ENCODE measurements around the gene PRKAG2.
A peak's percentile ranks its signal among the peaks of the same experiment; 100 is the strongest.
"Not testable (repeated sequence)": the region's sequence is repeated elsewhere in the genome, so short reads cannot be mapped to it uniquely, and the experiment has no call there.

PRKAG2 gene

DNA sequence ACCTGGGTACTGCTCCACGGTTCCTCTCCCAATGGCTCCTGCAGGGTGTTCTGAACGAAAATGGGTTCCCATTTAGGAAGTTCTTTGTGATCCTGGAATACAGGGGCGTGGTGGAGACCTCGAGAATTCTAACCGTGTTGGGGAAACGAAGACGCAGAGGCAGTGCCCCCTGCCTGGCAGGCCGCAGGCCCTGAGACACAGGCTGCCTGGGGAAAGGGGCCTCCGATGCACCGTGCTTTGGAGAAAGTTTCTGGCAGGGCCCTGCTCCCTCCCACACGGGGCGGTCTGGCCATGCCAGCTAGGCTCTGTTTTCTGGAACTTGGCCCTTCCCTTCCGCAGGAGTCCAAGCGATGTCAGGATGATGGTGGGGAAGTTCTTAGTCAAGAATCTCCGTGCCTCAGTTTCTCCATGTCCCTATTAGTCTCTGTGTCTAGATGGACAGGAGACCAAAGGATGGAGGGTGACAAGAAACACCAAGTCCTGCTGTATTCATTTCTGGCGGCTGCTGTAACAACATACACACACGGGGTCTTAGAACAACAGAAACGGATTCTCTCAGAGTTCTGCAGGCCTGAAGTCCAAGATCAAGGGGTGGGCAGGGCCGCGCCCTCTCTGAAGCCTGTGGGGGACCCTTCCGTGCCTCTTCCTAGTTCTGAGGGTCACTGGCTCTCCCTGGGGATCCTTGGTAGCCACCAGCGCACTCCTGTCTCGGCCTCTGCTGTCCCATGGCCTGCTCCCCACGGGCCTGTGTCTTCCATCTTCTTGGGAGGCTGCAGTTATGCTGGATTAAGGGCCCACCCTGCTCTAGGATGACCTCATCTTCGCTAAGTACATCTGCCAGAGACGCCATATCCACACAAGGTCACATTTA, 27.7 kb downstream of the PRKAG2 start:
- no peak for DNase-seq

DNA sequence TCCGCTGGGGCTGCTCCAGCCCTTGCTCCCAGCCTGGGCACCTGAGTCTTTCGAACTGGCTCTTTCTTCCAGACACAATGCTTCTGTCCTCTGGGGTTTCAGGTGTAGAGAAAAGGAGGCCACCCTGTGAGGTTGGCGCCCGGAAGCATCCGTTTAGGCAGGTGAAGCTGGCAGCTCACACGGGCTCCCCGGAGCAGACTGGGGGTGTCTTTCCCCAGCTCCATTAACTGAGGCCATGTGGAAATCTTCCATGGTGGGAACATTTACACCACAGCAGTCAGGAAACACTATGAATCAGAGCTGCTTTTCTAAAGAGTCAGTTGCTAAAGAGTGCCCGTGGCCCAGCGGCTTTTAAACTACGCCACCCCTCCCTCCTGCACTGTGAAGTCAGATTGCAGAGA, 29.2 kb downstream of the PRKAG2 start:
- peak; percentile 89 for DNase-seq

DNA sequence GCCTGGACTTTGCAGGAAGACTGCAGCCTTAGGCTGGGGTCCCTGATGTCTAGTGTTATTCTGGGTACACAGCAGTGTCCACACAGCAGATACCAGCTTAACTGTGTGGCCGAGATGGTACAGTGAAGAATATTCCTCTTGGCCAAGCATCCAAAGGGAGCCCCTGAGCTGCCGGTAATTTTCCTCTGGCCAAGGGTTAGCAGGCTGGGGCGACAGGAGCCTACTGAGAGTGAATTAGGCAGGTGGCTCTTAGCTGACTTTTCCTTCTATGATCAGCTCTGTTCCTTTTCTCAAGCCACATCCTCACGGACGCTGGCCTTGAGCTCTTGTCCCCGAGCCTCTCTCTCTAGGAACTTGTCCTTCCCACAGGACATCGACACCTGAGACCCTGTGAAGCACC, 29.8 kb downstream of the PRKAG2 start:
- DNase-seq = no peak

DNA sequence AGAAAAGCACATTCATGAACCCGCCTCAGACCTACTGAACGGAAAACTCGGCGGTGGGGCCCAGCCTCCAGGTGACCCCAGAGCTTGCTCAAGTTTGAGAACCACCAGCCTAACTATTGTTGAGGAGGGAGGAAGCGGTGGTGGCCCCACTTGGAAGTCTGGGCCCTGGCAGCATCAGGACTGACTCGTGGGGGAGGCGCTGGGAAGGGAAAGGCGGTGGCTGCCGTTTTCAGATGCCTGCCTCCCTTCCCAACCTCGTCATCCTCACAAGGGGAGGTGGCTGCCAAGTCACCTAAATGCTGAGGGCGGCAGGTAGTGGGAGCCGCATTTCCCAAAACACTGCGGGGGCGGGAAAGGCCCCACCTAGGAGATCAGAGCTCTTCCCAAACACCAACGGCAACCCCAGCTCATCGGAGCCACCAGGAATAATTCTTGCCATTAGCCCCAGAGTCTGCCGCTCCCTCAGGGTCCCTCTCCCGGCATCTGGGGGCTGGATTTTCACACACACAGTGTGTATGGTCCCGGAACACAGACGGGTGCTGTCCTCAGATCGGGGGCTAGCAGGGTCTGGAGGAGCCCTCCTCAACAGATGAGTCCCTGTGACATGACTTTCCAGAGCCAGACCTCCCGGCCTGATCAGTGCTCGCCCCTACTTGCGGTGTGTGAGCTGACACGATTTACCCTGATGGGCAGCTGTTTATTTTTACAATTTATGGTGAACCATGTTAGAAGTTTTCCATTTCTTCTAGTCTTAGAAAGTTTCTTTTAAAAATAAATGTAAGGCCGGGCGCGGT, 31.3 kb downstream of the PRKAG2 start:
- DNase-seq = no peak

DNA sequence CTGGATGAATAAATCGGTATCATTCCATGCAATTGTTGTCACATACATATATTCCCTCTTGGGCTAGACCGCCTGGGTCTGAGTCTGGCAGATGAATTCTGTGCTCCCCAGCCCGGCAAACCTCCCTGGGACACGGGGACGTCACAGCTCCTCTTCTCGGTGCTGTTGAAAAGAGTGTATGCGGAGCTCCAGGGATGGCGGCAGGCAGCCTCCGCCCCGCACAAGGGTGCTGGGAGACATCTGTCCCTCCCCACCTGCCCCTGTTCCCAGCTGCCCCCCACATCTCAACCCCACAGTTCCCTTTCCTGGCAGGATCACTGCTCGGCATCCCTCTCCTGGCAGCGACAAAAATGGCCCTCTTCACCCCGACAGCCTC, 32.1 kb downstream of the PRKAG2 start:
- no peak for DNase-seq

DNA sequence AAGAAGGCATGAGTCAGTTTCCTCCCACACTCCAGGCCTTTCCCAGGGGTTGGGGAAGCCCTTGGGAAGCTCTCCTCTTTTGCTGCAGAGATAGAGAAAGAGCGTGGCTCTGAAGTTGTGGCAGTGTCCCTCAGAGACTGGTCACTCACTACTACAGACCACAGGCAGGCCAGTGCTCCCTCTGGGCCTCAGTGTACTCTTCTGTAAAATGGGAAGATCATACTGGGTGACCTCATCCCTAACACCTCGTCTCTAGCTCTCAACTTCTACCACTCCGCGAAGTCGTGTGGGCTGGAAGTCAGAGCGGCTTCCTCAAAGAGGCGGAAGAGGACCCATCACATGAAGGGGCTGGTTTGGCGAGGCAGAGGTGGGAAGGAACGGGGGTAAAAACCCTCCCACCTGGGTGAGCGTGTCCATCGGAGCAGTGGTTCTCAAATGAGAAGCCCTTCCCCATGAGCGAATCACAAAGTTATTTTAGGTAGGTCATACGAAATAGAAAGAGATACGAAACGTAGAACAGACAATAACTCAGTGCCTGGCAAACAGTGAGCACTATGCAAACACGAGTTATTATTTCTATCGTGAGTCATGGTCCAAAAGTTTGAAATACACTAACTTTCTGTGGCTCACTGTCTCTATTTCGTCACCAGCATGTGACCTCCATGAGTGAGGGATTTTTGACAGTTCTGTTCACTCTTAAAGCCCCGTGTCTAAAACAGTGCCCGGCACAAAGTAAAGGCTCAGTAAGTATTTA, 32.7 kb downstream of the PRKAG2 start:
- peak; percentile 96 for DNase-seq

DNA sequence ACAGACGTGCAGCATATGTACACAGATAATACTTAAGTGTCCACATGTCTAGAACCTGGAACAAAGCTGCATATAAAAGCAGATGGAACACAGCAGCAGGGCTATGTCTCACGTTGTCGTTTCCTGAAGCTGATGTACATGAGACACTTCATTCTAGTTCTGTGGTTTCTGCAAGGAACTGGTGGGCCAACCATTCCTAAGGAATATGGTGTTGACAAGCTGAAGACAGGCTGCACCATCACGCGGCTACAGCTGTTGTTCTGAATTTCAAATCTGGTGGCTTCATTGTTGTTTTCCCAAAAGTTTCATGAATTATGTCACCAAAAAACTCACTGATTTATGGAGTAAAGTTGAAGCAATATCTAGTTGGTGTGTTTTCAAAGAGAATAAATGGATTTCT, 33.7 kb downstream of the PRKAG2 start:
- DNase-seq = no peak

DNA sequence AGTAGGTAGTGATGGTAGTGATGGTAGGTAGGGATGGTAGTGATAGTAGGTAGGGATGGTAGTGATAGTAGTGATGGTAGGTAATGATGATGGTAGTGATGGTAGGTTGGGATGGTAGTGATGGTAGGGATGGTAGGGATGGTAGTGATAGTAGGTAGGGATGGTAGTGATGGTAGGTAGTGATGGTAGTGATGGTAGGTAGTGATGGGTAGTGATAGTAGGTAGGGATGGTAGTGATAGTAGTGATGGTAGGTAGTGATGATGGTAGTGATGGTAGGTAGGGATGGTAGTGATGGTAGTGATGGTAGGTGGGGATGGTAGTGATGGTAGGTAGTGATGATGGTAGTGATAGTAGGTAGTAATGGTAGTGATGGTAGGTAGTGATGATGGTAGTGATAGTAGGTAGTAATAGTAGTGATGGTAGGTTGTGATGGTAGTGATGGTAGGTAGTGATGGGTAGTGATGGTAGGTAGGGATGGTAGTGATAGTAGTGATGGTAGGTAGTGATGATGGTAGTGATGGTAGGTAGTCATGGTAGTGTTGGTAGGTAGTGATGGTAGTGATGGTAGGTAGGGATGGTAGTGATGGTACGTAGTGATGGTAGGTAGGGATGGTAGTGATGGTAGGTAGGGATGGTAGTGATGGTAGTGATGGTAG, 35.4 kb downstream of the PRKAG2 start:
- DNase-seq = not testable (repeated sequence)

DNA sequence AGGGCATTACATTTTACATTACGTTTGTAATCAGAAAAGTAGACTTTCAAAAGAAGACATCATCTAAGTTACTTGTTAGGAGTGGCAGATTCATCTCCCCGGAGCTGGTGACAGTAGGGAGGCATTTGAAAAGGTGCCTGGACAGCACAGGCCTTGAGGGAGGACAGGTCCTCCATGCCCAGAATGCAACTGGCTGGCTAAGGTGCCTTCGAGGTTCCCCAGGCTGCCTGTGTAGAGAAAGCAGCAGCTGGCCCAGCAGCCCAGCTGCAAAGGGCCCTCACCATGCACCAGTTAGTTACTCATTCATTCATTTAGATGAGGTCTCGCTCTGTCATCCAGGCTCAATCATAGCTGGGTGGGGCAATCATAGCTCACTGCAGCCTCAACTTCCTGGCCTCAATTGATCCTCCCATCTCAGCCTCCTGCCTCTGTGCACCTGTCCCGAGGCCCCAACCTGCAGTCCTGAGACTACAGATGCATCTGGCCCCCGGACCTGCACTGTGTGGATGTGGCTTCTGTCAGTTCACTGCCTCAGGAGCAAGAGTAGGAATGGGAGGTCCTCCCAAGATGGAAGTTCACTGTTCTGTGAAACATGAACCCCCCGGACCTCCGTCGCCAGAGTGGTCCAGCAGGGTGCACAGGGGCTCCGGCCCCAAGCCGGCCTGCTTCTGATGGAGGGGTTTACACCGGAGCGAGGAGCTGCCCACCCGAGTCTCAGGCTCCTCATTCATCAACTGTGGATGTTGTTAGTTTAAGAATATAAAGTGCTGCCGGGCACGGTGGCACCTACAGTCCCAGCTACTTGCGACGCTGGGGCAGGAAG, 36.6 kb downstream of the PRKAG2 start:
- peak; percentile 37 for DNase-seq

DNA sequence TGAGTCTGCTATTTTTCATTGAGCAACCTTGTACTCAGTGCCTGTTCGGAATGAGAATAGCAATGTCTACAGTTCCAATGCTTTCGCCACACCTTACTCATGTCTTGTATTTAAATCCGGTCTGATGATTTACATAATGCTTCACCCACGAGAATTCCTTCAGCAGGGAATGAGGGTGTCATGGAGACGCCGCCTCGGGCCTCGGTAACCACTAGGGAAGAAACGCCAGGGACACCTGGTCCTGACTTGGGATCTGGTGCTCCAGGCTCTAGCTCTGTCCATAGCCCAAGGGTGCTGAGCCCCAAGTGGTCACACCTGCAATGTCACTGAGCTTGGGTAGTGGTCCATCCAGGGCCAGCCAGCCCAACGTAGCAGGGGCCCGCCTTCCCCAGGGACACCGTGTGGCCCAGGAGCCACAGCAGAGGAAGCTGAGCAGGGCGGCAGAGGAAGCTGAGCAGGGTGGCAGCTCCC, 37.4 kb downstream of the PRKAG2 start:
- DNase-seq = no peak

DNA sequence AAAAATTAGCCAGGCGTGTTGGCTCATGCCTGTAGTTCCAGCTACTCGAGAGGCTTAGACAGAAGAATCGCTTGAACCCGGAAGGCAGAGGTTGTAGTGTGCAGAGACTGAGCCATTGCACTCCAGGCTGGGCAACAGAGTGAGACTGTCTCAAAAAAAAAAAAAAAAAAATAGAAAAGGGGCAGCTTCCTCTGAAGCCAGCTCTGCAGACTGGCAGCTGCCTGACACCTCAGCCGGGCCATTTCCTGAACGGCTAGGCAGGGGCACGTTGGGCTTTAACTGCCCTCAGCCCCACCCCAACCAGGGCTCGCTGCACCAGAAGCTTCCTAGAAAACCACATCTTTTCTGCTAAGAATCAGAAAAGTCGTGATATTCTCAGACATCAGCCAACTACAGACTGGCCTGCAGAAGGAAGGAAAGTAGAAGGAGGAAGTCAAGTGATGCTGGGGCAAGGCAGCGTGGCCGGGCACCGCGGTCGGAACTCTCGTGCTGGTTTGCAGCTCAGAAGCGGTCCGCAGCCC, 38.0 kb downstream of the PRKAG2 start:
- peak; percentile 71 for DNase-seq

DNA sequence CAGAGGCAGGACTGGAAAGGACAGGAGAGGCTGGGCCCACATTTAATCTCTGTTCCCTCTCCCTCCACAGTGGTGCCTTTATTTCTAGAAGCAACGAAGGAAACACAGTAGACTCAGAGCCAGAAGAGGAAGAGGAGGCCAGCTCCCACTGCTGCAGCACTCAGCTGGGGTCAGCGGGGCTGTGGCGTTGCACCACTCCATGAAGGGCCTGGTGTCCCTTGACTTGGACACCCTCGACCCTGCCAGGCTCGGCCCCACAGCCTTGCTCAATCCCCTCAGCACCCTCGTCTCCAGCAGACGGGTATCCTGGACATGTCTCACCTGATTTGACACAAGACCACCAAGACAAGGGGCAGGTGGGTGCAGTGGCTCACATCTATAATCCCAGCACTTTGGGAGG, 38.8 kb downstream of the PRKAG2 start:
- DNase-seq = peak; percentile 43

DNA sequence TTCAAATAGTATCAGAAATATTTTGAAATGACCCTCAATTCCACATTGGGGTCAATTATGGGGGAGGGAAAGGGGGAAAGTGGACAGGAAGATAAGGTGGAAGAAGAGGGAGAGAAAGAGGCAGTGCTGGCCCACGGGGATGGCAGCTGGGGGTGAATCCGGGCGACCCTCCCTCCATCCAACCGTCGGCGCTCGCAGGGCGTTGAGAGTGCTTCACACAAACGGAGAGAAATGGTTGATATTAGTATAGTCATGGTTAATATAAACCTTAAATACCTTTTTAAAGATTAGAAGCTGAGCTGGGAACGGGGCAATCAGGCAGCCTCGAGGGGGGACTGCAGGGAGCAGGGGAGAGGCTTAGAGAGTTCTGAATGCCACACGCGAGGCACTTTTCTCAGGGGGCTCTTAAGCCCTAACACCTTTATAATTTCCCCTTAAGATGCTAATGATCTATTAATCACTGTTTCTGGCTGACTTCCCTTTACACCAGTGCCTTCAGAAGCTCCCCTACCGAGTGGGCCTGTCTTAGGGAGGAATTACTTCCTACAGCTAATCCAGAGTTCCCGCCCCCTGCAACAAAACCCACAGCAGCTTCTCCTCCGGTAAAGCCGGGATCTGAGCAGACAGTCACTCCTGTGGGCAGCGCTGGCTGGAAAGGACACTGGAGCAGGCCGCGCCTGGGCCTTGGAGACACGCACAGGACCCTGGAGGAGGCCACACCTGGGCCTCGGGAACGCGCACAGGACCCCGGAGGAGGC, 39.5 kb downstream of the PRKAG2 start:
- DNase-seq = peak; percentile 64

DNA sequence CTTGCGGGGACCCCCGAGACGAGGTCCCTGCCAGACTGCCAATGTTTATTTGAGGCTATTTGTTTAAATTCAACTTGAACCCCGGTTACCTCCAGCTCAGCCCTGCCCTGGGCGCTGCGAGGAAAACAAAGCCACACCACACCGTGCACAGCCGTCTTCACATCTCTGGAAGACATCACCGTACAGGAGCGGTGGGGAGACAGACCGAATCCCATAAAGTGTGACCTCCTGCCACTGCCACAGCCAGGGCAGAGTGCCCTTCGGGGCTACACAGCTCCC, 40.0 kb downstream of the PRKAG2 start:
- no peak for DNase-seq

DNA sequence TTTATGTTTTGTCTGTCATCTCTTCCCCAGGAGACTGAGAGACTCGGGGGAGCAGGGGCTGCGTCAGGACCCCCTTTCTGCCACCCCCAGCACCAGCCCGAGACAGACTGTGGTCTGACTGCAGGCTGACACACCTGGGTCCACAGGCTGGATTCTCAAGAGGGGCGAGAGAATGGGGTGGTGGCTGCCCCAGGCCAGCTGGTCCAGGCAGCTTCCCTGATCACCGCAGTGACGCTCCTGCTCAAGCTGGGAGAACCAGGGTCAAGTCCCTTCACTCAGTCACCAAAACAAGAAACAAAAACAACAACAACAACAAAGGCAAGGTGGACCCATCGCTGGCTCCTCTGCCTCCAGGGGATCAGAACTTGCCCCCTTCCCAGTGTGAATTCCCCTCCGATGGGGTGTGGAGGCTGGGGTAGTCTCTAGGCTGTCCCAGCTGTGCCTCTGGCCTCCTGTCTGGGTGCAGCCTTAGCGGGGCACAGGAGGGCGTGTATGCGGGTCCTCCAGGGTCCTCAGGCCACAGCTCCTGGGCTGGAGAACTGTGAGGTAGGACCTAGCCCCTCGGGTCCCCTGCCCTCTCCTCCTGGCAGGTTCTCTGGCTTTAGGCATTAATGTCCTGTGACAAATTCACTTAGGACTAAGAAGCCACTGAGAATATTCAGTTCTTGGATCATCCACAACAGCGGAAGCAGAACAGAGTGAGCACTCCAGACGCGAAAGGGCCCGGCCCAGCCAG, 40.6 kb downstream of the PRKAG2 start:
- no peak for DNase-seq

DNA sequence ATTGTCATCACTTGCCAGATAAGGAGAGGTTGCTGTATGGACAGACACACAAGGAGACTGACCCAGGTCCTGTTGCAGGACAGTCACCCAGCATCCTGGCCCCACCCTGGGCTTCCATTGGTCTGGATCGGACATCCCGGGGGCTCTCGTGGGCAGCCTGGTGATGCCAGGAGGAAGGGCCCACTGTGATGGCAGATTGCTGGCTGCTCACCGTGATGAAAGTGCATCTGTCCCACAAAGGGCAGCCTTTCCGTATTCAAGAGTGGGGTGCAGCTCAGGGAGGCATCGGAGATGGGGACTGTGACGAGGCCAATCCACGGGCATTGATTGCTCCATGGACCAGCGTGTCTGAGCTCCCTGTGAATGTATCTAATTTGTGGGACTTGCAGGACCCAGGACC, 41.3 kb downstream of the PRKAG2 start:
- DNase-seq = no peak

DNA sequence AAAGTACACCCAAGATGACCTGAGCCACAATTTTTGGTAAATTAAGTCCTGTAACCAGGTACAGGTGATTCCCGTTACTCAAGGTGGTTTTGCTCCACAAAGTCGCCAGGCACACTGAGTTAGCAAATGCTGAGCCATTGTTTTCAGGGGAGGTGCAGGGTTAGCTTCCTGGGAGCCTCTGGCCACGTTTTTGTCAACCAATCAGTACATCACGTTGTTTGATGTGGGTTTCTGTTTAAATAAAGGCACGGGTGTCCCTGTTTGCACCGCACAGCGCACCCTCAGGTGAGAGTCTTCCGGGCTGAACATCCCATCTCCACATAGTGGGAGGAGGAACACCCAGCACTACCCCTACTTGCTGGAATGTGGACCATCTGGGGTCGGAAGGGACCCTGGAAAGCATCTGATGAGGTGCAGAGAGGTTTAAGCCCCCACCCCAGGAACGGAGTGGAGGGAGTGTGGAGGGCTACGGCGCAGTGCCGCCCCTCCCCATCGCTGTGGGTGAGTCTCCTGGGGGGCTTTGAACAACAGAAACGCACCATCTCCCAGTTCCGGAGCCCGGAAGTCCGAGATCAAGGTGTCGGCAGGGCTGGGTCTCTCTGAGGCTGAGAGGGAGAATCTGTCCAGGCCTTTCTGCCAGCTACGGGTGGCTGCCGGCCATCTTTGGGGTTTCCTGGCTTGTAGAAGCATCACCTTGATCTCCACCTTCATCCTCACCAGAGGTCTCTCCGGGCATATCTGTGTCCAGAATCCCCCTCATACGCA, 42.5 kb downstream of the PRKAG2 start:
- no peak for DNase-seq

DNA sequence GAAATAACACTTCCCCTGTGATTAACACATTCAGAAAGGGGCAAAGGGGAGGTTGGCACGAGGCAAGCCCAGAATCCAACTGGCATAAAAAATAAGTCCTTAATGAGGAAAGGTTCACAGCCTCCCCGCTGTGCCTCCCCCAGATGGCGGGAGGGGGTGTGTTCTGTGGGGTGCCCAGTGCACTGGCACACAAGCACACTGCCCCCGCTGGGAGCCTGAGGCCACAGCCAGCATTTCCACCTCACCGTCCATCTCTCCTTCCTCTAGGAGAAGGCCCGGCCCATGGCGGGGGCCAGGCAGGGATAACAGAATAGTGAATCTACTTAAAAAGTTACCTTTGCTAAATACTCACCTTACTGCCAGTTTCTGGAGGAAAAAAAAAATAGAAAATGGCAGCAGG, 43.2 kb downstream of the PRKAG2 start:
- DNase-seq = no peak

DNA sequence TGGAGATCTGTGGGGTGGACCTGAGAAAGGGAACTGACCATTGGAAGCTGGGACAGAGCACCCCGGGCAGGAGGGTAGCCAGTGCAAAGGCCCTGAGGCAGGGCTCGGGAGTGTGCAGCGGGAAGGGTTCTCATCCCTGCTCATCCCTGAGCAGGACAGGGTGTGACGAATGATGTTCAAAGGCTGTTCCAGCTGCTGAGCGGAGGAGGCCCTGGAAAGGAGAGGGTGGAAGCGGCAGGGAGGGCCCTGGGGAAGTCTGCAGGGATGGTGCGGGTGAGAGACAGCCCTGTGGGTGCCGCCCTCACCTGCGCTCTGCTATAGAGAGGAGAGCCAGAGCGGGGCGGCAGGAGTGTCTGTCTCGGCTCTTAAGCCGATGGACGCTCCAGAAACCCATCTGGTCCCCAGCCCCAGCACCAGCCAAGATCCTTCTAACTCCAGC, 43.7 kb downstream of the PRKAG2 start:
- no peak for DNase-seq

DNA sequence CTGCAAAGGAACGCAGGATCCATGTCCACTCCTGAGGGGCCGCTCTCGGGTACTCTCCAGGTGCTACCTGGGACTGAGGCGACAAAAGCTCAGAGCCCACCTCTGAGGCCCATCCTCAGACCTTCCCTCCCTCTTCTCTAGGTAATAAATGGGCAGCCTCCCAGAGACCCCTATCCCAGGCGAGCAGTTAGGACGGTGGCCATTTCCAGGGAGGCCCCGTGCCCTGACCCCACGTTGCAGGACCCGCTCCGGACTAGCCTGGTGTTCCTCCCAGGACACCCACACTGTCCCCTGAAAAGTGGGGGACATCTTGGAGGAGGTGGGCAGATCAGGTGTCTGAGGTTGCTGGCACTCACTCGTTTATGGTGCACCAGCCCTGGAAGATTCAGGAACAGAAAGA, 44.3 kb downstream of the PRKAG2 start:
- DNase-seq = no peak

All from suppressor macrophage treated with lipopolysaccharide for 4 hours (primary cell).